ENCODE data around the gene PIP4P1.

DNA sequence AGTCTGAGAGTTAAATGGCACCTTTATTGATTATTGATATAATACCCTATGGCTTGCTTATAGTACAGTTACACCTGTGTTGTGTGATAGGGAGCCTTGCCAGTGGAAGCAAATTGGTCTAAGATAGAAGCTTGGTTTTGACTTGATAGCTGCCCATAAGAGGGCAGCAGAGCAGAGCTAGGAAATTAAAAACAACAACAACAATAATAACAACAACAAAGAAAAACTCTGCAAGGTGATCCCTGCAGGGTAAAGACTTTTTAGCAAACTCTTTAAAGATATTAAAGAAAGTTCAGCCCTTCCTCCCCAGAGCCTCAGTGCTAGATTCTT lies 26.1 kb upstream of the PIP4P1 start:
- TF ChIP-seq, protein P1, sequence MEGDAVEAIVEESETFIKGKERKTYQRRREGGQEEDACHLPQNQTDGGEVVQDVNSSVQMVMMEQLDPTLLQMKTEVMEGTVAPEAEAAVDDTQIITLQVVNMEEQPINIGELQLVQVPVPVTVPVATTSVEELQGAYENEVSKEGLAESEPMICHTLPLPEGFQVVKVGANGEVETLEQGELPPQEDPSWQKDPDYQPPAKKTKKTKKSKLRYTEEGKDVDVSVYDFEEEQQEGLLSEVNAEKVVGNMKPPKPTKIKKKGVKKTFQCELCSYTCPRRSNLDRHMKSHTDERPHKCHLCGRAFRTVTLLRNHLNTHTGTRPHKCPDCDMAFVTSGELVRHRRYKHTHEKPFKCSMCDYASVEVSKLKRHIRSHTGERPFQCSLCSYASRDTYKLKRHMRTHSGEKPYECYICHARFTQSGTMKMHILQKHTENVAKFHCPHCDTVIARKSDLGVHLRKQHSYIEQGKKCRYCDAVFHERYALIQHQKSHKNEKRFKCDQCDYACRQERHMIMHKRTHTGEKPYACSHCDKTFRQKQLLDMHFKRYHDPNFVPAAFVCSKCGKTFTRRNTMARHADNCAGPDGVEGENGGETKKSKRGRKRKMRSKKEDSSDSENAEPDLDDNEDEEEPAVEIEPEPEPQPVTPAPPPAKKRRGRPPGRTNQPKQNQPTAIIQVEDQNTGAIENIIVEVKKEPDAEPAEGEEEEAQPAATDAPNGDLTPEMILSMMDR (IDR thresholded peaks at IDR 0.05; ENCODE audit: insufficient read depth, low read length) = no peak
- TF ChIP-seq POLR2AphosphoS5 (IDR thresholded peaks at IDR 0.05; ENCODE audit: low read depth) (no peak), SPI1 (IDR thresholded peaks at IDR 0.05; ENCODE audit: borderline replicate concordance, low read depth) (no peak)
- TF ChIP-seq, protein P2, sequence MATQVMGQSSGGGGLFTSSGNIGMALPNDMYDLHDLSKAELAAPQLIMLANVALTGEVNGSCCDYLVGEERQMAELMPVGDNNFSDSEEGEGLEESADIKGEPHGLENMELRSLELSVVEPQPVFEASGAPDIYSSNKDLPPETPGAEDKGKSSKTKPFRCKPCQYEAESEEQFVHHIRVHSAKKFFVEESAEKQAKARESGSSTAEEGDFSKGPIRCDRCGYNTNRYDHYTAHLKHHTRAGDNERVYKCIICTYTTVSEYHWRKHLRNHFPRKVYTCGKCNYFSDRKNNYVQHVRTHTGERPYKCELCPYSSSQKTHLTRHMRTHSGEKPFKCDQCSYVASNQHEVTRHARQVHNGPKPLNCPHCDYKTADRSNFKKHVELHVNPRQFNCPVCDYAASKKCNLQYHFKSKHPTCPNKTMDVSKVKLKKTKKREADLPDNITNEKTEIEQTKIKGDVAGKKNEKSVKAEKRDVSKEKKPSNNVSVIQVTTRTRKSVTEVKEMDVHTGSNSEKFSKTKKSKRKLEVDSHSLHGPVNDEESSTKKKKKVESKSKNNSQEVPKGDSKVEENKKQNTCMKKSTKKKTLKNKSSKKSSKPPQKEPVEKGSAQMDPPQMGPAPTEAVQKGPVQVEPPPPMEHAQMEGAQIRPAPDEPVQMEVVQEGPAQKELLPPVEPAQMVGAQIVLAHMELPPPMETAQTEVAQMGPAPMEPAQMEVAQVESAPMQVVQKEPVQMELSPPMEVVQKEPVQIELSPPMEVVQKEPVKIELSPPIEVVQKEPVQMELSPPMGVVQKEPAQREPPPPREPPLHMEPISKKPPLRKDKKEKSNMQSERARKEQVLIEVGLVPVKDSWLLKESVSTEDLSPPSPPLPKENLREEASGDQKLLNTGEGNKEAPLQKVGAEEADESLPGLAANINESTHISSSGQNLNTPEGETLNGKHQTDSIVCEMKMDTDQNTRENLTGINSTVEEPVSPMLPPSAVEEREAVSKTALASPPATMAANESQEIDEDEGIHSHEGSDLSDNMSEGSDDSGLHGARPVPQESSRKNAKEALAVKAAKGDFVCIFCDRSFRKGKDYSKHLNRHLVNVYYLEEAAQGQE (IDR thresholded peaks at IDR 0.05; ENCODE audit: insufficient replicate concordance, low read depth) = no peak

Data from HL-60 (cell line).